ENCODE data around the gene TDRD9.

The TDRD9 gene

GRCh38 chr14:103941973-103942736 lies 13.9 kb downstream of the TDRD9 start, which contains the start of gene RD3L:
Gene RD3L, minus strand, starts transcription at chr14:103942529. Its CDS starts 834 bp downstream, at chr14:103941695.
- TF ChIP-seq YY1 (IDR thresholded peaks at IDR 0.05; ENCODE audit: low read depth) = no peak
- no peak for TF ChIP-seq ZBTB7A (IDR thresholded peaks at IDR 0.05; ENCODE audit: low read depth)
- TF ChIP-seq EP300 (IDR thresholded peaks at IDR 0.05; ENCODE audit: borderline replicate concordance) = no peak
- no peak for TF ChIP-seq TCF12 (IDR thresholded peaks at IDR 0.05; ENCODE audit: low read depth)
- TF ChIP-seq RAD21 (IDR thresholded peaks at IDR 0.05; ENCODE audit: low read depth) = no peak
- no peak for TF ChIP-seq TEAD4 (IDR thresholded peaks at IDR 0.05)
- TF ChIP-seq NFIC (IDR thresholded peaks at IDR 0.05) = no peak
- TF ChIP-seq EGR1 (IDR thresholded peaks at IDR 0.05) = no peak
- TF ChIP-seq FOXM1 (IDR thresholded peaks at IDR 0.05; ENCODE audit: borderline replicate concordance, low read depth) = no peak

DNA sequence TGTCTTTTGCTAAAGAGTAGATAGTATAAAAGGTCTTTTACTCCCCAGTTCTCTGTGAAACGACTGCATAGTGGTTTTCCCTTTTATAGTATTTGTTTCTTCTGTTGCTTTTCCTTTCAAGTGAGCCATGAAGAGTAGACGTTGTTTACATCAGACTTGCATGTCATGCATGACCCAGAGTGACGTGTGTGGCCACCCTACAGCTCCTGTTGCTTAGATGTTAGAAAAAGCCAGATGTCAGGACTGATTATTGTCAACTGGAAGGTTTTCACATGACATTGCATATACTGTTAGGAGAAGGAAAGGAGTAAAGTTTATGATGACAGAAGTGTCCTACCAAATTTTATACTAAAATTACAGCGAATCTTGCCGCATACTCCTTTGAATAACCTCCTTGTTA lies 15.4 kb downstream of the TDRD9 start:
- no peak for TF ChIP-seq CREB1 (IDR thresholded peaks at IDR 0.05; ENCODE audit: low read depth)
- no peak for TF ChIP-seq EGR1 (IDR thresholded peaks at IDR 0.05)
- TF ChIP-seq ZBTB7A (IDR thresholded peaks at IDR 0.05; ENCODE audit: low read depth) = no peak
- TF ChIP-seq, protein P1, sequence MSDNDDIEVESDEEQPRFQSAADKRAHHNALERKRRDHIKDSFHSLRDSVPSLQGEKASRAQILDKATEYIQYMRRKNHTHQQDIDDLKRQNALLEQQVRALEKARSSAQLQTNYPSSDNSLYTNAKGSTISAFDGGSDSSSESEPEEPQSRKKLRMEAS (IDR thresholded peaks at IDR 0.05) = no peak
- TF ChIP-seq RAD21 (IDR thresholded peaks at IDR 0.05; ENCODE audit: low read depth) = no peak
- TF ChIP-seq NFIC (IDR thresholded peaks at IDR 0.05) = no peak
- no peak for TF ChIP-seq YY1 (IDR thresholded peaks at IDR 0.05; ENCODE audit: low read depth)
- TF ChIP-seq TAF1 (IDR thresholded peaks at IDR 0.05; ENCODE audit: low read depth) = no peak
- no peak for TF ChIP-seq FOXM1 (IDR thresholded peaks at IDR 0.05; ENCODE audit: borderline replicate concordance, low read depth)
- TF ChIP-seq EP300 (IDR thresholded peaks at IDR 0.05; ENCODE audit: borderline replicate concordance) = no peak
- TF ChIP-seq REST (IDR thresholded peaks at IDR 0.05; ENCODE audit: low read depth) = no peak
- TF ChIP-seq TCF12 (IDR thresholded peaks at IDR 0.05; ENCODE audit: low read depth) = no peak
- TF ChIP-seq, protein P2, sequence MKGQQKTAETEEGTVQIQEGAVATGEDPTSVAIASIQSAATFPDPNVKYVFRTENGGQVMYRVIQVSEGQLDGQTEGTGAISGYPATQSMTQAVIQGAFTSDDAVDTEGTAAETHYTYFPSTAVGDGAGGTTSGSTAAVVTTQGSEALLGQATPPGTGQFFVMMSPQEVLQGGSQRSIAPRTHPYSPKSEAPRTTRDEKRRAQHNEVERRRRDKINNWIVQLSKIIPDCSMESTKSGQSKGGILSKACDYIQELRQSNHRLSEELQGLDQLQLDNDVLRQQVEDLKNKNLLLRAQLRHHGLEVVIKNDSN (IDR thresholded peaks at IDR 0.05) = no peak
- no peak for TF ChIP-seq TEAD4 (IDR thresholded peaks at IDR 0.05)
- TF ChIP-seq CEBPB (IDR thresholded peaks at IDR 0.05) = no peak

- TF ChIP-seq TAF1 (IDR thresholded peaks at IDR 0.05; ENCODE audit: low read depth) = no peak
- TF ChIP-seq, protein P2 (IDR thresholded peaks at IDR 0.05) = no peak
- TF ChIP-seq TCF12 (IDR thresholded peaks at IDR 0.05; ENCODE audit: low read depth) = no peak
- no peak for TF ChIP-seq EP300 (IDR thresholded peaks at IDR 0.05; ENCODE audit: borderline replicate concordance)
- no peak for TF ChIP-seq FOXM1 (IDR thresholded peaks at IDR 0.05; ENCODE audit: borderline replicate concordance, low read depth)
- TF ChIP-seq REST (IDR thresholded peaks at IDR 0.05; ENCODE audit: low read depth) = no peak
- TF ChIP-seq ZBTB7A (IDR thresholded peaks at IDR 0.05; ENCODE audit: low read depth) = no peak
- TF ChIP-seq, protein P1 (IDR thresholded peaks at IDR 0.05) = no peak
These were observed 18.7 kb downstream of the TDRD9 start for GRCh38 chr14:103946975-103947374.

DNA sequence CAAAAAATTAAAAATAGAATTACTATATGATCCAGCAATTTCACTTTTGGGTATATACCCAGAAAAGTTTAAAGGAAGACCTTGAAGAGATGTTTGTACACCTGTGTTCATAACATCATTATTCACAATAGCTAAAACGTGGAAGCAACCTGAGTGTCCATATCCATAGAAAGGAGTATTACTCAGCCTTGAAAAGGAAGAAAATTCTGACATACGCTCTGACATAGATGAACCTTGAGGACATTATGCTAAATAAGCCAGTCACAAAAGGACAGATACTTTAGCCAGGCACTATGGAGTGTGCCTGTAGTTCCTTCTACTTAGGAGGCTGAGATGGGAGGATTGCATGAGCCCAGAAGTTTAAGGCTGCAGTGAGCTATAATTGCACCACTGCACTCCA lies 20.2 kb downstream of the TDRD9 start:
- TF ChIP-seq, protein P1 (IDR thresholded peaks at IDR 0.05) = no peak
- TF ChIP-seq RAD21 (IDR thresholded peaks at IDR 0.05; ENCODE audit: low read depth) (no peak), NFIC (IDR thresholded peaks at IDR 0.05) (no peak), TAF1 (IDR thresholded peaks at IDR 0.05; ENCODE audit: low read depth) (no peak), EGR1 (IDR thresholded peaks at IDR 0.05) (no peak), FOXM1 (IDR thresholded peaks at IDR 0.05; ENCODE audit: borderline replicate concordance, low read depth) (no peak), REST (IDR thresholded peaks at IDR 0.05; ENCODE audit: low read depth) (no peak), CEBPB (IDR thresholded peaks at IDR 0.05) (no peak), YY1 (IDR thresholded peaks at IDR 0.05; ENCODE audit: low read depth) (no peak), CREB1 (IDR thresholded peaks at IDR 0.05; ENCODE audit: low read depth) (no peak), TEAD4 (IDR thresholded peaks at IDR 0.05) (no peak), EP300 (IDR thresholded peaks at IDR 0.05; ENCODE audit: borderline replicate concordance) (no peak)
- TF ChIP-seq, protein P2 (IDR thresholded peaks at IDR 0.05) = no peak
